ENCODE data around the gene MMP24. TPM values are rescaled to one million over a fixed set of nuclear protein-coding genes. Genes with fewer than 3 reads are reported as not detected.
A peak's percentile ranks its signal among the peaks of the same experiment; 100 is the strongest.

Gene MMP24
- polyA plus RNA-seq, 1 of the 3 experiments (the other 2 are of a cell fraction) = 18.1 TPM

DNA sequence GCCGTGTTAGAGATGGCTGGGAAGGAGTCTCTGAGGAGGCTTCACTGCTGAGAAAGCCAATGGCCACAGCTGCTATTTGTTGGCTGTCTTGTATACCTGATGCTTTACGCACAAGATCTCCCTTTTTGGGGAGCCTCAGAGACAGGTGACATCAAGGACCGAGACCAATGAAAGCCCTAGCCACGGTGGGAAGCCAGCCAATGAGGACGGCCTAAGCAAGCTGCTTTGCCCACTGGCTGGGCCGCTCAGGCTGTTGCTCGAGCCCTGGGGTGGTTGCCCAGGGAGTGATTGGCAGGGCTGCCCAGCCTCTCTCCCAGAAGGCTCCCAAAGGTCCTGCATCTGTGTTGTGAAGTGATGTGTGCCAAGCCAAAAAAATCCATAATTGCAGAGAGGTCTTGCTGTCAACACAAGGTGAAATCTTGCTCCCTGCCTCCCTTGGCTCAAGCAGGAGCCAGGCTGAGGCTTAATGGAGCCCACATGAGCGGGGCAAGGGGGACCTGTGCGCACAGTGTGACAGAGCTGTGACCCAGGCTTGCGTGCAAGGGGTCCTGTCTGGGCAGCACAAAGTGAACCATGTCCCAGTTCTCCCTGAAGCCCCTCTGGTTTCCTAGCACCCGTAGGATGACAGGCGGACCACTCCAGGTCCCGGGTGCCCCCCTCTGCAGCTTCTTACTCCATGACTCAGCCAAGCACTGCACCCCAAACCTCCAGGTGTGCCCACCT lies 47.1 kb downstream of the MMP24 start:
- no peaks in the 10 kb centered on the region for H3K27me3 ChIP-seq (ENCODE audit: insufficient read depth)
- no peaks in the 10 kb centered on the region for H3K9me3 ChIP-seq
- H3K9me2 ChIP-seq = no peaks in the 10 kb centered on the region
- H3K27ac ChIP-seq (ENCODE audit: low read depth in 2 of 2, low read length in 1 of 2) = peak overlapping the region in 1 of 2 experiments; percentile 63; a peak in 2 of 4 replicates
- peaks cover 16% of the 10 kb centered on the region for H3F3A ChIP-seq (replicated peaks; ENCODE audit: insufficient read depth)
- ChIA-PET CTCF (interaction anchor here (0.8 to 5.7 kb wide), 4 partner anchors 32 to 177 kb away, joined by 3 to 28 read pairs (median 4); no protein-coding TSS in a partner anchor), POLR2A (interaction anchor here (0.7 to 1.4 kb wide), 2 partner anchors 11 to 86 kb away, joined by 3 read pairs; partner anchors contain the start of gene EIF6)
- peaks cover 21% of the 10 kb centered on the region for H3K79me2 ChIP-seq (ENCODE audit: insufficient read depth)
- DNase-seq = no peak
- no peak overlapping the region for H3K4me3 ChIP-seq (ENCODE audit: low read depth in 2 of 2, low read length in 1 of 2)
- no peak overlapping the region for H3K9ac ChIP-seq
- H3K4me2 ChIP-seq = no peak overlapping the region
- no peaks in the 10 kb centered on the region for H4K20me1 ChIP-seq (ENCODE audit: insufficient read depth)
- TF ChIP-seq, protein P1, sequence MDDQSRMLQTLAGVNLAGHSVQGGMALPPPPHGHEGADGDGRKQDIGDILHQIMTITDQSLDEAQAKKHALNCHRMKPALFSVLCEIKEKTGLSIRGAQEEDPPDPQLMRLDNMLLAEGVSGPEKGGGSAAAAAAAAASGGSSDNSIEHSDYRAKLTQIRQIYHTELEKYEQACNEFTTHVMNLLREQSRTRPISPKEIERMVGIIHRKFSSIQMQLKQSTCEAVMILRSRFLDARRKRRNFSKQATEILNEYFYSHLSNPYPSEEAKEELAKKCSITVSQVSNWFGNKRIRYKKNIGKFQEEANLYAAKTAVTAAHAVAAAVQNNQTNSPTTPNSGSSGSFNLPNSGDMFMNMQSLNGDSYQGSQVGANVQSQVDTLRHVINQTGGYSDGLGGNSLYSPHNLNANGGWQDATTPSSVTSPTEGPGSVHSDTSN (IDR thresholded peaks at IDR 0.05) = peak; percentile 10; the same call in 1 of the 2 replicates
- TF ChIP-seq FOXJ3 (CRISPR knock-in tag; IDR thresholded peaks at IDR 0.05) (no peak), RFX5 (IDR thresholded peaks at IDR 0.05; ENCODE audit: low read length) (peak; percentile 93)
- peaks cover 12 to 30% of the 10 kb centered on the region in 2 experiments for H3K36me3 ChIP-seq (replicated peaks in 1 of 2; ENCODE audit: control insufficient read depth in 1 of 2, insufficient read depth in 2 of 2, low read length in 1 of 2)
- H2AFZ ChIP-seq (ENCODE audit: low read depth) = no peak overlapping the region
- WGBS (ENCODE audit: low lambda C conversion rate) = 98% methylated on average over 7 of the region's 13 CpGs
- peaks cover 6 to 42% of the 10 kb centered on the region in 2 experiments; a peak in 2 of 4 replicates for H3K4me1 ChIP-seq (ENCODE audit: control insufficient read depth in 1 of 2, insufficient read depth in 2 of 2, low read depth in 1 of 2, low read length in 1 of 2)

DNA sequence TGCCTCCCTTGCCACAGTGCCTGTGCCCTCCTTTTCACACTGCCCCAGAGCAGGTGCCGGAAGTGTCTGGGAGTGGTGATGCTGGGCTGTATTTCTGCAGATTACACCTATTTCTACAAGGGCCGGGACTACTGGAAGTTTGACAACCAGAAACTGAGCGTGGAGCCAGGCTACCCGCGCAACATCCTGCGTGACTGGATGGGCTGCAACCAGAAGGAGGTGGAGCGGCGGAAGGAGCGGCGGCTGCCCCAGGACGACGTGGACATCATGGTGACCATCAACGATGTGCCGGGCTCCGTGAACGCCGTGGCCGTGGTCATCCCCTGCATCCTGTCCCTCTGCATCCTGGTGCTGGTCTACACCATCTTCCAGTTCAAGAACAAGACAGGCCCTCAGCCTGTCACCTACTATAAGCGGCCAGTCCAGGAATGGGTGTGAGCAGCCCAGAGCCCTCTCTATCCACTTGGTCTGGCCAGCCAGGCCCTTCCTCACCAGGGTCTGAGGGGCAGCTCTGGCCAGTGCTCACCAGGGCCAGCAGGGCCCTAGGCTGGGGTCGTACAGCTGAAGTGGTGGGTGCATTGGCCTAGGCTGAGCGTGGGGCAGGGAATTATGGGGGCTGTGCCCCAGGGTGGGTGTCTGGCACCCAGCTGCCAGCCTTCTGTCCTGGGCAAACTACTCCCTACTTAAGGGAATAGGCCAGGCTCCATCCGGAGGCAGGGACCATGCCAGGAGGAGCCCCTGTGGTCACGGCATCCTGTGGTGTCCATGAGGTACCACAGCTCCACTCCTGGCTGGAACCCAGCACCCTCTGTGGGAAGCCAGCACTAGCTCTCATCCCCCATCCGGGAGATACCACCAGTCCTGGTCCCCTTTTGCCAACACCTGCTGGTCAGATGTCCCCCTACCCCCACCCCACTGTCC lies 47.9 kb downstream of the MMP24 start:
- Histone ChIP-seq H3K9me3 (no peaks in the 10 kb centered on the region), H3K4me1 (ENCODE audit: control insufficient read depth in 1 of 2, insufficient read depth in 2 of 2, low read depth in 1 of 2, low read length in 1 of 2) (peaks cover 6 to 41% of the 10 kb centered on the region in 2 experiments; a peak in 2 of 4 replicates), H3K79me2 (ENCODE audit: insufficient read depth) (peaks cover 21% of the 10 kb centered on the region), H3K4me2 (no peak overlapping the region), H3K4me3 (ENCODE audit: low read depth in 2 of 2, low read length in 1 of 2) (no peak overlapping the region), H4K20me1 (ENCODE audit: insufficient read depth) (no peaks in the 10 kb centered on the region), H3K9me2 (no peaks in the 10 kb centered on the region), H3K9ac (no peak overlapping the region), H3K27ac (ENCODE audit: low read depth in 2 of 2, low read length in 1 of 2) (peak overlapping the region in 1 of 2 experiments; percentile 44; a peak in 1 of 4 replicates), H3F3A (replicated peaks; ENCODE audit: insufficient read depth) (peaks cover 24% of the 10 kb centered on the region), H3K36me3 (replicated peaks in 1 of 2; ENCODE audit: control insufficient read depth in 1 of 2, insufficient read depth in 2 of 2, low read length in 1 of 2) (peaks cover 20 to 39% of the 10 kb centered on the region in 2 experiments), H2AFZ (ENCODE audit: low read depth) (no peak overlapping the region), H3K27me3 (ENCODE audit: insufficient read depth) (no peaks in the 10 kb centered on the region)
- DNase-seq = no peak
- TF ChIP-seq RCOR1 (IDR thresholded peaks at IDR 0.05; ENCODE audit: low read length) (no peak), TEAD4 (IDR thresholded peaks at IDR 0.05; ENCODE audit: borderline replicate concordance, insufficient read depth) (no peak)
- WGBS (ENCODE audit: low lambda C conversion rate) = 97% methylated on average over 17 of the region's 24 CpGs
- CTCF ChIA-PET = no interaction called here
- POLR2A ChIA-PET = no interaction called here

Measured in SK-N-SH (cell line).